ENCODE results near the gene B3GALNT2. TPM values are rescaled to one million over a fixed set of nuclear protein-coding genes. Genes with fewer than 3 reads are reported as not detected.

The B3GALNT2 gene
- total RNA-seq, 4 donors from 2014 or later = 21.7 to 46.2 (median 26.1) TPM

- no peak overlapping the region for H3K4me3 ChIP-seq (ENCODE audit: low read depth, poor library complexity, severe bottlenecking)
- no peak for TF ChIP-seq CTCF (IDR thresholded peaks at IDR 0.05)
- no peak for TF ChIP-seq POLR2A (IDR thresholded peaks at IDR 0.05)
- intact Hi-C loops (cut with DNase I; ENCODE audit: low total_unique reads) = no loop called here
- DNase-seq (ENCODE audit: low spot score in 2 of 2) = no peak
- 97% methylated on average over 5 of the region's 5 CpGs for WGBS, 2 donors
Observed at GRCh38 chr1:235495030-235495429, 9.2 kb downstream of the B3GALNT2 start.

- no peak overlapping the region for H3K4me3 ChIP-seq (ENCODE audit: low read depth, poor library complexity, severe bottlenecking)
- DNase-seq (ENCODE audit: low spot score in 2 of 2) = no peak
- TF ChIP-seq POLR2A (IDR thresholded peaks at IDR 0.05) (no peak), CTCF (IDR thresholded peaks at IDR 0.05) (no peak)
- intact Hi-C loops (cut with DNase I; ENCODE audit: low total_unique reads) = no loop called here
- WGBS, 2 donors = 95 to 98% methylated on average over 9 of the region's 9 CpGs
Observed at GRCh38 chr1:235494531-235494930, 9.7 kb downstream of the B3GALNT2 start.

- TF ChIP-seq POLR2A (IDR thresholded peaks at IDR 0.05) (no peak), CTCF (IDR thresholded peaks at IDR 0.05) (no peak)
- intact Hi-C loops (cut with DNase I; ENCODE audit: low total_unique reads) = no loop called here
- WGBS, 2 donors = 77 to 91% methylated on average over 3 of the region's 3 CpGs
Observed at GRCh38 chr1:235491644-235492043, 12.6 kb downstream of the B3GALNT2 start.

GRCh38 chr1:235486321-235486720 is 17.9 kb downstream of the B3GALNT2 start:
- TF ChIP-seq POLR2A (IDR thresholded peaks at IDR 0.05) (no peak), CTCF (IDR thresholded peaks at IDR 0.05) (no peak)
- DNase-seq (ENCODE audit: low spot score in 2 of 2) = no peak
- H3K4me3 ChIP-seq (ENCODE audit: low read depth, poor library complexity, severe bottlenecking) = no peak overlapping the region
- WGBS, 2 donors = 84 to 85% methylated on average over 5 of the region's 5 CpGs
- intact Hi-C loops (cut with DNase I; ENCODE audit: low total_unique reads) = no loop called here

More at GRCh38 chr1:235491644-235492043, 12.6 kb downstream of the B3GALNT2 start:
- DNase-seq (ENCODE audit: low spot score in 2 of 2) = no peak
- H3K4me3 ChIP-seq (ENCODE audit: low read depth, poor library complexity, severe bottlenecking) = no peak overlapping the region

- intact Hi-C loops (cut with DNase I; ENCODE audit: low total_unique reads) = no loop called here
- WGBS, 2 donors = 95 to 99% methylated on average over 2 of the region's 2 CpGs
- no peak for DNase-seq (ENCODE audit: low spot score in 2 of 2)
- H3K4me3 ChIP-seq (ENCODE audit: low read depth, poor library complexity, severe bottlenecking) = no peak overlapping the region
- TF ChIP-seq CTCF (IDR thresholded peaks at IDR 0.05) (no peak), POLR2A (IDR thresholded peaks at IDR 0.05) (no peak)
Observed at GRCh38 chr1:235485558-235485957, 18.7 kb downstream of the B3GALNT2 start.

GRCh38 chr1:235483090-235483489 is 21.2 kb downstream of the B3GALNT2 start:
- 97 to 99% methylated on average over 5 of the region's 5 CpGs for WGBS, 2 donors
- TF ChIP-seq POLR2A (IDR thresholded peaks at IDR 0.05) (no peak), CTCF (IDR thresholded peaks at IDR 0.05) (no peak)
- intact Hi-C loops (cut with DNase I; ENCODE audit: low total_unique reads) = no loop called here

More at GRCh38 chr1:235483090-235483489, 21.2 kb downstream of the B3GALNT2 start:
- no peak overlapping the region for H3K4me3 ChIP-seq (ENCODE audit: low read depth, poor library complexity, severe bottlenecking)
- no peak for DNase-seq (ENCODE audit: low spot score in 2 of 2)
